HCT116 (cell line): ENCODE results near the gene ALOX15. TPM values are rescaled to one million over a fixed set of nuclear protein-coding genes. Genes with fewer than 3 reads are reported as not detected.

Experiments
- ATAC-seq: fragments of 200-7000 bp; cut with Tn5 transposase; 2 replicates; pipeline ENCODE4 v1.9.1; 2020; ENCODE audit warnings: mild to moderate bottlenecking, moderate library complexity
- BruUV-seq: library from RNA; stranded (reverse); fragments of 400-500 nt; replicated peaks from 2 replicates; lab custom pipeline; 2021; lab: Mats Ljungman, UMichigan
- CTCF ChIA-PET: fragments of 300-600 bp; sonication (Branson Sonifier 250); formaldehyde crosslinking; loops from one replicate; lab custom pipeline; 2021; ENCODE audit warnings: antibody characterized with exemption; lab: Charles Lee
- POLR2A ChIA-PET: fragments of 300-600, 350-600 bp; sonication (Branson Sonifier 250); formaldehyde crosslinking; loops from one replicate; lab custom pipeline; 2021; ENCODE audit warnings: antibody characterized with exemption; lab: Charles Lee
- RAD21 ChIA-PET, 2 experiments: fragments of 300-600 bp; sonication (Branson Sonifier 250); formaldehyde crosslinking; loops; one replicate each; lab custom pipeline; 2023; ENCODE audit warnings: low total read pairs in 2 of 2; ENCODE audit not compliant: uncharacterized antibody in 2 of 2, unreplicated experiment in 2 of 2, low non-redundant PET in 1 of 2; lab: Charles Lee
- DNase-seq: peaks from one replicate; pipeline ENCODE4 v3.0.0-alpha.2; 2010; ENCODE audit warnings: low read depth, low spot score
- H2AFZ ChIP-seq: fragments of 200-600 bp; shearing (Covaris generic), sonication (generic); 2 replicates; pipeline ENCODE4 v1.6.1; 2017; ENCODE audit warnings: low read depth, mixed run types, mixed read lengths, antibody characterized with exemption, low read length; ENCODE audit not compliant: poor library complexity, severe bottlenecking
- H3K27ac ChIP-seq: 2 replicates; pipeline ENCODE4 v1.5.1; 2012; ENCODE audit warnings: low read depth, low read length
- H3K27me3 ChIP-seq: fragments of 200-600 bp; sonication (generic); 2 replicates; pipeline ENCODE4 v1.6.1; 2016; ENCODE audit warnings: mixed run types, low read length, mixed read lengths; ENCODE audit not compliant: insufficient read depth
- H3K36me3 ChIP-seq, 2 experiments: fragments of 200-500 bp in 1 of 2; fragments of 200-600 bp in 1 of 2; sonication (Bioruptor generic) in 1 of 2; sonication (generic) in 1 of 2; 2 replicates each; pipeline versions ENCODE4 v1.5.1 to v1.6.1; 2014 to 2016; ENCODE audit warnings: low read length in 2 of 2, inconsistent platforms in 1 of 2, mixed read lengths in 1 of 2, mixed run types in 1 of 2; ENCODE audit not compliant: insufficient read depth in 2 of 2, control insufficient read depth in 1 of 2
- H3K4me1 ChIP-seq, 2 experiments: fragments of 200-600 bp in 1 of 2; sonication (generic) in 1 of 2; 2 replicates each; pipeline versions ENCODE4 v1.5.1 to v1.6.1; 2012 to 2017; ENCODE audit warnings: low read length in 2 of 2, inconsistent platforms in 1 of 2, mild to moderate bottlenecking in 1 of 2, mixed read lengths in 1 of 2, mixed run types in 1 of 2, moderate library complexity in 1 of 2; ENCODE audit not compliant: insufficient read depth in 2 of 2, control insufficient read depth in 1 of 2
- H3K4me2 ChIP-seq: fragments of 200-600 bp; sonication (generic); 2 replicates; pipeline ENCODE4 v1.6.1; 2017; ENCODE audit warnings: mixed run types, low read length, mixed read lengths
- H3K4me3 ChIP-seq, 2 experiments: fragments of 200-600 bp in 1 of 2; sonication (generic) in 1 of 2; replicated peaks in 1 of 2; 2 replicates each; pipeline ENCODE4 v1.5.1; 2011 to 2016; ENCODE audit warnings: low read length in 2 of 2, control low read depth in 1 of 2, low read depth in 1 of 2, mild to moderate bottlenecking in 1 of 2, mixed read lengths in 1 of 2, mixed run types in 1 of 2
- H3K79me2 ChIP-seq: fragments of 200-600 bp; sonication (generic); 2 replicates; pipeline ENCODE4 v1.6.1; 2017; ENCODE audit warnings: mild to moderate bottlenecking, mixed run types, low read length, moderate library complexity, mixed read lengths; ENCODE audit not compliant: insufficient read depth
- H3K9ac ChIP-seq: fragments of 200-600 bp; sonication (generic); 2 replicates; pipeline ENCODE4 v1.6.1; 2016; ENCODE audit warnings: low read length, mixed read lengths
- H3K9me2 ChIP-seq: fragments of 200-600 bp; sonication (generic), shearing (Covaris generic); 2 replicates; pipeline ENCODE4 v1.6.1; 2017; ENCODE audit warnings: mixed run types, mild to moderate bottlenecking, moderate library complexity; ENCODE audit not compliant: insufficient read depth
- H3K9me3 ChIP-seq, 2 experiments: fragments of 200-500 bp in 1 of 2; fragments of 200-600 bp in 1 of 2; sonication (Bioruptor generic) in 1 of 2; sonication (generic) in 1 of 2; 2 replicates each; pipeline ENCODE4 v1.6.1; 2014 to 2017; ENCODE audit warnings: low read length in 2 of 2, mixed read lengths in 2 of 2, inconsistent platforms in 1 of 2, low read depth in 1 of 2, mild to moderate bottlenecking in 1 of 2, mixed run types in 1 of 2, moderate library complexity in 1 of 2; ENCODE audit not compliant: control insufficient read depth in 1 of 2, insufficient read depth in 1 of 2
- H4K20me1 ChIP-seq: fragments of 200-600 bp; sonication (generic), shearing (Covaris generic); 2 replicates; pipeline ENCODE4 v1.6.1; 2017; ENCODE audit warnings: mixed run types, mild to moderate bottlenecking, moderate library complexity; ENCODE audit not compliant: insufficient read depth
- CBX3 ChIP-seq: IDR thresholded peaks from 2 replicates; pipeline ENCODE4 v1.6.1; 2012; ENCODE audit warnings: low read depth
- CEBPB ChIP-seq: IDR thresholded peaks from 2 replicates; pipeline ENCODE4 v1.6.1; 2012; ENCODE audit warnings: low read depth
- CTCF ChIP-seq, 3 experiments: fragments of 200-600 bp in 1 of 3; sonication (generic) in 1 of 3; IDR thresholded peaks in 2 of 3; conservative IDR thresholded peaks in 1 of 3; 2 replicates each; pipeline ENCODE4 v1.5.1; 2012 to 2017; ENCODE audit warnings: low read depth in 2 of 3, low read length in 2 of 3, antibody characterized with exemption in 1 of 3, borderline replicate concordance in 1 of 3, control low read depth in 1 of 3, mild to moderate bottlenecking in 1 of 3, mixed read lengths in 1 of 3, mixed run types in 1 of 3, moderate library complexity in 1 of 3; ENCODE audit not compliant: insufficient read depth in 1 of 3
- EGR1 ChIP-seq: IDR thresholded peaks from 2 replicates; pipeline ENCODE4 v1.6.1; 2012; ENCODE audit warnings: low read depth
- ELF1 ChIP-seq: IDR thresholded peaks from 2 replicates; pipeline ENCODE4 v1.6.1; 2012; ENCODE audit warnings: low read depth, borderline replicate concordance
- EZH2 ChIP-seq: fragments of 200-600 bp; sonication (generic); IDR thresholded peaks from 2 replicates; pipeline ENCODE4 v1.6.1; 2017; ENCODE audit warnings: antibody characterized with exemption, mixed run types
- EZH2phosphoT487 ChIP-seq: fragments of 200-600 bp; IDR thresholded peaks from 2 replicates; pipeline ENCODE4 v1.6.1; 2018; ENCODE audit warnings: antibody characterized with exemption, borderline replicate concordance
- FOSL1 ChIP-seq: IDR thresholded peaks from 2 replicates; pipeline ENCODE4 v1.6.1; 2012; ENCODE audit warnings: low read depth
- POLR2A ChIP-seq: IDR thresholded peaks from 2 replicates; pipeline ENCODE4 v1.7.0; 2011; ENCODE audit warnings: borderline replicate concordance; ENCODE audit not compliant: insufficient read depth, insufficient read length; ENCODE audit errors: extremely low read depth
- POLR2AphosphoS5 ChIP-seq: IDR thresholded peaks from 2 replicates; pipeline ENCODE4 v1.6.1; 2011; ENCODE audit warnings: mild to moderate bottlenecking, low read depth, low read length, moderate library complexity
- RAD21 ChIP-seq: IDR thresholded peaks from 2 replicates; pipeline ENCODE4 v1.6.1; 2012; ENCODE audit warnings: low read depth, mild to moderate bottlenecking
- SIN3A ChIP-seq: IDR thresholded peaks from 2 replicates; pipeline ENCODE4 v1.6.1; 2012; ENCODE audit warnings: low read depth
- SP1 ChIP-seq: IDR thresholded peaks from 2 replicates; pipeline ENCODE4 v1.6.1; 2012; ENCODE audit warnings: low read depth
- SRF ChIP-seq: IDR thresholded peaks from 2 replicates; pipeline ENCODE4 v1.6.1; 2012; ENCODE audit warnings: low read depth
- ZFX ChIP-seq: fragments of 450-650 bp; IDR thresholded peaks from 2 replicates; pipeline ENCODE4 v1.6.1; 2017
- ZNF274 ChIP-seq: fragments of 200-500 bp; sonication (Bioruptor generic); IDR thresholded peaks from 2 replicates; pipeline ENCODE4 v1.6.1; 2014; ENCODE audit warnings: mild to moderate bottlenecking, low read depth, low read length, inconsistent platforms
- intact Hi-C: fragments of 100-400 bp; cut with micrococcal nuclease; formaldehyde crosslinking; loops from 2 replicates; pipeline ENCODE4 v1.10.0; 2022
- total RNA-seq: library from RNA; stranded (reverse); gene quantifications from one replicate; pipeline ENCODE4 v1.2.1, GENCODE V29; 2021; ENCODE audit not compliant: unreplicated experiment
- TF ChIP-seq, protein P1 (sequence below): IDR thresholded peaks from 2 replicates; pipeline ENCODE4 v1.6.1; 2012
- TF ChIP-seq, protein P2 (sequence below): IDR thresholded peaks from 2 replicates; pipeline ENCODE4 v1.6.1; 2011; ENCODE audit warnings: mild to moderate bottlenecking, low read length, moderate library complexity; ENCODE audit not compliant: insufficient replicate concordance; ENCODE audit errors: extremely low read depth

The ALOX15 gene
- total RNA-seq, 1 experiment from 2014 or later = 0.57 TPM

DNA sequence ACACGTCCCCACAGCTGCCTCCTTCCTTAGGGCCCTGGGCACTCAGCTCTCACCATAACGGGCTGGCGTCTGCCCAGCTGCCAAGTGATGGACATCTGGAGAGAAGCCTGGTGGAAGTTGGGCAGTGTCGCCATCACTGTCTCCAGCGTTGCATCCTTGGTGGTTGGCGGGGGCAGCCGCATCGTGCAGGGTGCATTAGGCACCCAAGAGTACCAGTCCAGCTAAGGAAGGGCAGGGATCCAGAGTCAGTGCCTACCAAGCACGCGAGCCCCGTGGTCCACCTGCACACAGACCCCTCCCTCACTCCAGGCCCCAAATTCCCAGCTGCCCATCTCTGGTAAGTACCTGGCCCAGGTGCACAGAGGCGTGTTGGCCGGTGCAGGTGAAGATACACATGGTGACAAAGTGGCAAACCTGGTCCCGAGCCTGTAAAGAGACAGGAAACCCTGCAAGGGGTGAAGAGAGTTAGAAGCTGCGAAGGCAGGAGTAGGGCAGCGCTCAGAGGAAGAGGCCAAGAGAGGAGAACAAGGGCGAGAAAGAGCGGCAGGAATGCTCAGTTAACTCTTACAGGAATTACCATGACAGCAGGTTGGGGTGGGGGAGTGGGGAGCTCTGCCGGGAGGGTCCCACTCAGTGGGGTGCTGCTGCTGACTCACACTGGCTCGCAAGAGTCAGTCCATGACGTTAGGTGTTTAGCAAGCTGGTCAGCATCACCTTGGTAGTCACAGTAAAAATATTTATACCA lies 9.5 kb downstream of the ALOX15 start:
- ChIA-PET RAD21 (no interaction called here), POLR2A (no interaction called here), CTCF (no interaction called here)
- Histone ChIP-seq H2AFZ (no peak overlapping the region), H4K20me1 (no peaks in the 10 kb centered on the region), H3K79me2 (no peaks in the 10 kb centered on the region), H3K4me1 (no peaks in the 10 kb centered on the region), H3K9ac (no peak overlapping the region), H3K27ac (no peak overlapping the region), H3K9me2 (no peaks in the 10 kb centered on the region), H3K36me3 (no peaks in the 10 kb centered on the region), H3K4me3 (no peak overlapping the region), H3K27me3 (no peaks in the 10 kb centered on the region), H3K4me2 (no peak overlapping the region), H3K9me3 (no peaks in the 10 kb centered on the region)
- intact Hi-C loops = no loop called here
- DNase-seq (no peak), ATAC-seq (no peak)
- TF ChIP-seq RAD21 (no peak), SP1 (no peak)
- TF ChIP-seq, protein P1, sequence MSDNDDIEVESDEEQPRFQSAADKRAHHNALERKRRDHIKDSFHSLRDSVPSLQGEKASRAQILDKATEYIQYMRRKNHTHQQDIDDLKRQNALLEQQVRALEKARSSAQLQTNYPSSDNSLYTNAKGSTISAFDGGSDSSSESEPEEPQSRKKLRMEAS = no peak
- BruUV-seq = no TSS peak

GRCh38 chr17:4631431-4631830 lies 10.0 kb downstream of the ALOX15 start:
- CTCF ChIA-PET = no interaction called here
- no peaks in the 10 kb centered on the region for H3K27me3 ChIP-seq

More at GRCh38 chr17:4631431-4631830, 10.0 kb downstream of the ALOX15 start:
- H3K4me1 ChIP-seq = no peaks in the 10 kb centered on the region
- ATAC-seq (no peak), DNase-seq (no peak)
- no peaks in the 10 kb centered on the region for H4K20me1 ChIP-seq
- intact Hi-C loops = no loop called here
- H3K9me3 ChIP-seq = no peaks in the 10 kb centered on the region
- H3K4me2 ChIP-seq = no peak overlapping the region
- H3K36me3 ChIP-seq = no peaks in the 10 kb centered on the region
- RAD21 ChIA-PET = no interaction called here
- POLR2A ChIA-PET = no interaction called here
- H3K4me3 ChIP-seq = no peak overlapping the region
- no peaks in the 10 kb centered on the region for H3K79me2 ChIP-seq
- TF ChIP-seq CEBPB (no peak), ZFX (no peak), POLR2A (no peak), SRF (no peak), CTCF (IDR thresholded peaks at IDR 0.05 in 2 of 3, conservative IDR thresholded peaks at IDR 0.05 in 1 of 3; ENCODE audit: borderline replicate concordance in 1 of 3, insufficient read depth in 1 of 3, low read depth in 2 of 3, low read length in 2 of 3) (no peak), EZH2phosphoT487 (no peak), EZH2 (no peak), EGR1 (no peak), SIN3A (no peak), FOSL1 (no peak), CBX3 (no peak), RAD21 (no peak), SP1 (no peak), ELF1 (no peak), ZNF274 (no peak), POLR2AphosphoS5 (no peak)
- TF ChIP-seq, protein P1 = no peak
- TF ChIP-seq, protein P2, sequence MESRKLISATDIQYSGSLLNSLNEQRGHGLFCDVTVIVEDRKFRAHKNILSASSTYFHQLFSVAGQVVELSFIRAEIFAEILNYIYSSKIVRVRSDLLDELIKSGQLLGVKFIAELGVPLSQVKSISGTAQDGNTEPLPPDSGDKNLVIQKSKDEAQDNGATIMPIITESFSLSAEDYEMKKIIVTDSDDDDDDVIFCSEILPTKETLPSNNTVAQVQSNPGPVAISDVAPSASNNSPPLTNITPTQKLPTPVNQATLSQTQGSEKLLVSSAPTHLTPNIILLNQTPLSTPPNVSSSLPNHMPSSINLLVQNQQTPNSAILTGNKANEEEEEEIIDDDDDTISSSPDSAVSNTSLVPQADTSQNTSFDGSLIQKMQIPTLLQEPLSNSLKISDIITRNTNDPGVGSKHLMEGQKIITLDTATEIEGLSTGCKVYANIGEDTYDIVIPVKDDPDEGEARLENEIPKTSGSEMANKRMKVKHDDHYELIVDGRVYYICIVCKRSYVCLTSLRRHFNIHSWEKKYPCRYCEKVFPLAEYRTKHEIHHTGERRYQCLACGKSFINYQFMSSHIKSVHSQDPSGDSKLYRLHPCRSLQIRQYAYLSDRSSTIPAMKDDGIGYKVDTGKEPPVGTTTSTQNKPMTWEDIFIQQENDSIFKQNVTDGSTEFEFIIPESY = no peak
- no TSS peak for BruUV-seq
- H3K9ac ChIP-seq = no peak overlapping the region
- no peak overlapping the region for H3K27ac ChIP-seq
- H3K9me2 ChIP-seq = no peaks in the 10 kb centered on the region
- no peak overlapping the region for H2AFZ ChIP-seq
